HG02852 (cell line): ENCODE measurements around the gene AUTS2.
A peak's percentile ranks its signal among the peaks of the same experiment; 100 is the strongest.

ENCODE experiments used
- ATAC-seq: cut with Tn5 transposase; IDR thresholded peaks from one replicate; pipeline ENCODE4 v1.9.1; 2021; ENCODE audit warnings: mild to moderate bottlenecking, moderate library complexity; ENCODE audit not compliant: unreplicated experiment

The AUTS2 gene

DNA sequence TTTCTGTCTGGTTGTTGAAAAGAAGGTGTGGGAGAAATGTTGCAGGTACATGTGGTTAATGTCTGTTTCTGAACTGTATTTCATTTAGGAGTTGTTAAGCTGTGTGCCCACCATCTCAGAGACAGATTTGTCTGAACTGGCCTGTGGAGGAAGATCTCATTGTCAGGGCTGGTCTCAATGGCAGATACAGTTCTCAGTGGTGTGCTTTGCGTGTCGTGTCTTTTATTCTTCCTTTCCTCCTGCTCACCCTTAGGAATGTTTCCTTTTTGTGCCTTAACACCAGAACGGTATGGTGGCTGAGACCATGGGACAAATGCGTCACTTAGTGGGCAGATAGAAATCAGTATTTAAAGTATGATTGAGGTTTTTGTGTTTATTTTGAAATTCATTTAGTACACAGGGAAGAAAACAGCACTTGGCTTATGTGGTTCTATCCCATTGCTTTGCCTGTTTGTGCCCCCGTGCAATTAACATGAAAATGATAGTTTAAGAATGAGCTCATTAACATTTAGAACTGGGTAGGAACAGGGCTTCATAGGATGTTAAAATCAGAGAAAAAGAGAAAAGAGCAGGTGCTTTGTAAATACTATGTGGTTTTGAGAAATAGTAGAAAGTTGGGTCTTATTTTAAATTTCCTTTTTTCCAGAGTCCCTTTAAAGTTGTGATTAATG lies 112.6 kb downstream of the AUTS2 start:
- no peak for ATAC-seq

DNA sequence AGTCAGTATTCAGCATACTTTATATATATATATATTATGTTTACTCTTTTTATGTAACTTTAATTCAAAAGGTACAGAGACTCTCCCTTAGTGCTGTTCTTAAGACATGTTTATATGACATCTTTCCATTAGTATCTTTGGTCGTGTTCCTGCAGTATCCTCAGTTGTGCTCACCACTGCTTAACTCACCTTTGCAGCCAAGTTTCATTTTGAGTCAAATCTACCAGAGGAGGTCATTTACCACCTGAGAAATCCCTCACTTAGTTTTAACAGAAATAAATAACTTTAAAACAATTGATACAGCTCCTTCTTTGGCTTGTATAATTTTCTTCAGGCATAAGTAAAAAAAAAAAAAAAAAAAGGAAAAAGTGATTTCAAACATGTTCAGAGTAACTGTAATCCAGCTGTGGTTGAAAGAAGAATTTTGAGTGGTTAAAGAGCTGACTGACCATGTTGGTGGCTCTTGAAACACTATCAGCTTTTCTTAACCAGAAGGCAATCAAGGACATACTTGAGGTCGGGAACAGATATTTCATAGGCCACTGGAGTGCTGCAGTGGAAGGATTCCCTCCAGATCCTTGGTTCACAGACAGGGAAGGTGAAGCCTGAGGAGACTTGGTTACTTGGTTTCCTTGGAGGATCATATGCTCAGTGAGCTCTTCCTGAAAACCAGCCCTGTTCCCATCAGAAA lies 116.8 kb downstream of the AUTS2 start:
- no peak for ATAC-seq

DNA sequence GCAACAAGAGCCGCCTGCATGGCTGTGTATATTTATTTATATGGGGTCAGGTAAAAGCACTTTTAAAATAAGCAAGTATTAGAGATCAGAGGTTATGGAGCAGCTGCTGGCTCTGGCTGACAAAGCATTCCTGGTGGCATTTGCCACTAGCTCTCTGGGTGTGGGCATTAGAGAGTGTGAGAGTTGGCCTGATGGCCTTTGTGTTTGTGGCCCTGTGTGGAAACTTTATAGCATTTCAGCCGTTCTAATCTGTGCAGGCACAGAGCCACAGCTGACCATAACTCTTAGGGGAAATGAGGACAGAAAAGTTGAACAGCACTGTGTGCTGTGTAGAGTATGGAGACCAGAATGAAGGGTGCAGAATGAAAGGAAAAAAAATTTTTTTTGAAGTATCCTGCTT lies 118.9 kb downstream of the AUTS2 start:
- no peak for ATAC-seq

DNA sequence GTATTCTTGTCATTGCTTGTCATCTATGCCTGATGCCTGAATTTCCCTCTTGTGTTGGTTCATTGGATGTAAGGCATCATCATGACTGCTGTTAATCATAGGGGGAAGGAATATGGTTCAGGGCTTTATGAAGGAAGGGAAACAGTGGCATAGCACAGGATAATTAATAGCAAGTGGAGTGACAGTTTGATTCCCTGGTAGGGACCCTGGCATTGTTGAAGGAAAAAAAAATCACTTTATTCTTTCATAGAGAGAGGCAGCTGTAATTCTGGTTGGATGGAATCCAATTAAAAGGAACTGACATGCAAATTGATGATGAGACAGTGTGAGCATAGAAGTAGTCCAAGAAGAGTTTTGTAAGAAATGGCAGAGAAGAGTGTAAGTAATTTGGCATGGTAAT lies 121.4 kb downstream of the AUTS2 start:
- no peak for ATAC-seq

DNA sequence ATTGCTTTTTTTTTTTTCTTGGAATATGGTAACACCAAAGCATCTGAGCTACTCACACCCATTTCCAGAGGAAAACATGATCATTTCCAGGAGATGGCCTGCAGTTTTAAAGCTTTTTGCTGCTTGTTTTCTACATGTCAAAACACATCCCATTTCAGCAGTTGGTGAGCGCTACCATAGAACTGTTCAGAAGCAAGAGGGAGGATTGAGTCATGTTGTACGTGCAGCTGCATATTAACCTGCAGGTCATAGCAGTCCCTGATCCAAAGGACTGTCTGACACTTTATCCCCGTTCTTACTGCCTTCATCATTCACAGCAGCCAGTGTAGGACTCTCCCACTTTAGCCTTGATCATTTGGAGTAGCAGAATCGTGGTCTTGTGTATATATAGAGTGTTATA lies 124.6 kb downstream of the AUTS2 start:
- ATAC-seq, result no peak

DNA sequence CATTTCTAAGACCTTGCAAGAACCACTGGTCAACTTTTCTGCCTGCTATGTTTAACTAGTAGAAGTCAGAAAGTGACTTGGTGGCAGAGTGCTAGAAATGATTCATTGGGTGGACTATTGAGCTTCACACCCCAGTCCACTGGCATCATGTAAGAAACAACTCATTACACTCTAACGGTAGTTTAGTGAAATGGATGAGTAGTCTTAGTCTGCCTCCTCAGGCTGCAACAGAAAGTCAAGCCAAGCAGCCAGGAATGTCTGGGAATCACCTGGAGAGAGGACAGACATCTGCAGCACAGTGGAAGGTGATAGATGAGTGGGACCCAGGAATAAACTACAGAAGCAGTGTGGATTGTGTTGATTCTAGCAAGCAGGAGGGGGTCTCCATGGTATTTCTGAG lies 125.4 kb downstream of the AUTS2 start:
- no peak for ATAC-seq

DNA sequence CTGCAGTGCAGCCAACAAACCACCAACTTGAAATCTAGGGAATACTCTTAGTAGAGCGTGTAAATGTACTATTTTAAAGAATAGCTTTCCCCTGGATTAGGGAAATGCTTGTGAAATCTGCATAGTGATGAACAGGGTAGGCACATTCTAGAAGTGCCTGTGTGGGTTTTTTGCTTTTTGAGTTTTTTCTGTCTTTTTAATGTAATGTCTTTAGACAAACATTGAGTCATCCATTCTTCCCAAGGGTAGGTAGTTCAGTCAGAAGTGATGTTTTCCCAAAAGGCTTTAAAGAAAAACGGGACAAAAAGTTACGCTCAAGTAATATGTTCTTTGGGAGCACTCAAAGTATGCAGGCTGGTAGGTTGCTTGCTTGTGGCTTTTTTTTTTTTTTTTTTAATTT lies 130.0 kb downstream of the AUTS2 start:
- ATAC-seq, result no peak

DNA sequence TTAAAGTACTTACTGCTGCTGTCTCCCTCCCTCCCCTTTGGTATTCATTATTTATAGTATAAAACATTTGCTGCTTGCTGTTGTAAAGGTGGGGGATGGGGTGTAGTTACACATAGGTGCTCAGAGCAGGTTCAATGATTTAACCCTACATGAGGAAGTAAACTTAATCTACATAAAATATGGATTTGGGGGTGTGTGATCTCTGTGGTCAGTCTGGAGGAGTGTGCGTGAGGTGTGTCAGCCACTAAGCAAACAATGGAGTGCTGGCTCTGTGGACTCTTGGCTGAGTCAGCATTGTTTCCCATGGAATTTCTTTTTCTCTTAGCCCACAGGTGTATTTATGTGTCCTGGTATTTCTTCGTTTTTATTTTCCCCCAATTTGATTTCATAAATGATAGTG lies 133.9 kb downstream of the AUTS2 start:
- no peak for ATAC-seq

DNA sequence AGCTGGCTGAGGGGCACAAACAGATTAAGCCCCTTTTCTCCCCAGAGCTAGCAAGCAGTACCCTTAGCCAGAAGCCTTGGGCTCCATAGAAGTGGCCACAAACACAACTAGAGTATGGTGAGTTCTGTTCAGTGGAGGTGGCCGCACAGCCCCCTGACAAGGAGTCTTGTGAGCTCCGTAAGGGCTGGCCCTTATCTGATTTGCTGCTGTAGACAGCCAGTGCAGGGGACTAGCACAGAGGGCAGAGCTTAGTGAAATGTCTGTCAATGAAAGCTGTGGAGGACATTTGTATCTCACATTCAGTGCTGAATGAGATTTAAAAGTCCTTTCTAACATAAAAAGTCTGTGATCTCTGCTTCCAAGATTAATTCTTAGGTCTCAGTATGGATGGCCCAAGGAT lies 137.3 kb downstream of the AUTS2 start:
- no peak for ATAC-seq

DNA sequence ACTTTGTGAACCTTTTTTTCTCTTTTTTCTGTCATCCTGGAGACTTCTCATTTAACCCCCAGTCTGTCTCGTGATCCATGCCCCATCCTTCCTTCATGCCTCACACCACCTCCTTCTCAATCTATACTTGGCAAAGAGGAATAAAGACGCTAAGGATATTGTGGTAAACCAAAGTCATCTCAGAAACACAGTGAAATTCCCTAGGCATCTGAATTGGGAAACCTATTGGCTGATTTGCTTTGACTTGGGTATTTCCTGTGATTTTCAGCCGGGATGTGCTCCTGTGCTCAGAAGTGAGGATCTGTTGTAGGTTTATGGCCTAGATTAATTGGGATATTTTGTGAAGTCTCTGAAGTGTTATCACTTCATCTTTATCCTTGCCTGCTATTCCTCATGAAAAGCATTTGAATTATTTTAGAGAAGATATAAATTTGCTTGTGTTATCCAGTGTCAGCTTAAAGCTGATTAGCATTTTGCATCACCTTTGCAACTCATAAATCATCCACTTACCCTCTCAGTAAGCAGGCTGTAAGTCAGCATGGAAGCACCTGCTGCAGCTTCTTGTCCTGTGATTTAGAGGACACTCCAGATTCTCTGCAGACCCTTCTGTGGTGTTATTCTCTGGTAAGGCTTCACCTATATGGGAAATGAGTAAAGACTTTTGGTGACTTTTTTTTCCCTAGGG lies 138.0 kb downstream of the AUTS2 start:
- ATAC-seq, result no peak

DNA sequence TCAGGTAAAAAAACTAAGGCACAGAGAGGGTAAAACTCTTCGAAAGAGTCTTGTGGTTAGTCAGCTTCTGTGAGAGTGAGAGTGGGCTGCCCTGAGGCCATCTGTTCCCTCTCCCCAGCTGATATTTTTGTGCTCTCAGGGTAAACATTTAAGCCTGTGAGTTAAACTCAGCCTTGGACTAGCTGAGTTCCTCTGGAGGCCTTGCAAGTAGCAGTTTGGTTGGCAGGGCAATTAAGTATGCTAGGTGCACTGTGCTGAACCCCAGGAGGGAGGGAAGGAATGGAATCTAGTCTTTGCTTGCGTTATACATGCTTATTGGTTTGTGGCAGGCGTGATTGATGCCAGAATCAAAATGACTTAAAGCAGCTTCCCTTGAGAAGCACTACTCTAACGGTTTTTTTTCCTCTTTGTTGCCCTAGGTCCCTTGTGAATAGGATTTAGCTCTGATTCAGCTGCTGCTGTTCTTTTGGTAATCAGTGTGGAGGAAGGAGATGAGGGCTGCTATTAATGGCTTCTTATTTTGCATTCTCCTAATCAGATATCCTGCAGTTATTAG lies 140.2 kb downstream of the AUTS2 start:
- peak; percentile 71 for ATAC-seq

DNA sequence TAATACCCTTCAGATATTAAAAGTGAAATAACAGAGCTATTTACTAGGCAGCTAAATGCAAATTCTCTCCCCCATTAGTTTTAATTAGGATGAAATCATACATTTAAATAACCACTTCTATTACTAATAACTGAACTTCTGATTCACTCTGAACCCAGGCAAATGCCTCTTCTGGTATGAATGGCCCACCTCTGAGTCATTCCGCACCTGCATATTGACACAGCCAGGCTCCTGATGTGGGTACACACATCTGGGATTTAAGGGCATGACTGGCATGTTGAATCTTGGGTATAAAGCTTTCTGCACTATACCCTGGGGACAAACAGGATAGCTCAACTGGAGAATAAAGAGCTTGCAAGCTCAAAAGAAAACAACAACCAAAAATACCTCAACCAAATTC lies 140.9 kb downstream of the AUTS2 start:
- ATAC-seq, result peak; percentile 61

DNA sequence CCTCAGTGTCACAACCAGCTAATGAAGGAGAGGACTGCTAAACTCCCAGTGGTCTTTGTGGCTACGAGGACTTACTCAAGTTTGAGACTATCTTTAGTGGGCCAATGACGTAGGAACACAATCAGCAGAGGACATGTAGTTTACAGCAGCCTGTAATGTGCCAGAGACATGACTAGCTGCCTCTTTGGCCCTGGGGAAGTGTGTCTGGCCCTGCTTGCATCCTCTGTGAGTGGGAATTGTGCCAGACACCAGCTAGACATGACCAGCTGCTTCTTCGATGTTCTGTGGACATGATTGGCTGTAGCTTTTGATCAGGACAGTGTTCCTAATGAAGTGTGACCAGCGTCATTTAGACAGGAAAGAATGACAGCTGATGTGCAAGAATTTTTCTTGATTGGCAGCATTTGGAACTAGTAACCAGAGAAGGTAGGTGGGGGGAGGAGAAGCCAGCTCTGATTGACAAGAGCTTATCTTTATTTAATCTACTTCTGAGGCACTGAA lies 141.7 kb downstream of the AUTS2 start:
- ATAC-seq, result peak; percentile 47

DNA sequence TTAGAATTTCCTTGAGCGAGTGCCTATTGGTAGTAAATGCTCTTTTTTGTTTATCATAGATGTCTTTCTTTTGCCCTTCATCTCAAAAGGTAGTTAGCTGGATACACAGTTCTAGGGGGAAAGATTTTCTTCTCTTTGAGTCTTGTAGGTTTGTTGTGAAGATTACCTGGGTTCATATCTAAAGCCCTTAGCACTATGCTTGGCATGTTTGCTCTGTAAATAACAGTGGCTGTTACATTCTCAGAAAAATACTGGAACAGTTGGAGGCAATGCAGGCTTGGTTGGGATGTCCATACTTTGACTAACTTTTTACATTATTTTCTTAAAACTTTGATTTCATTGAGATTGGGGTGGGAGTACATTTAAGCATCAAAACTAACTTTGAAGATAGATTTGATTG lies 144.0 kb downstream of the AUTS2 start:
- no peak for ATAC-seq

DNA sequence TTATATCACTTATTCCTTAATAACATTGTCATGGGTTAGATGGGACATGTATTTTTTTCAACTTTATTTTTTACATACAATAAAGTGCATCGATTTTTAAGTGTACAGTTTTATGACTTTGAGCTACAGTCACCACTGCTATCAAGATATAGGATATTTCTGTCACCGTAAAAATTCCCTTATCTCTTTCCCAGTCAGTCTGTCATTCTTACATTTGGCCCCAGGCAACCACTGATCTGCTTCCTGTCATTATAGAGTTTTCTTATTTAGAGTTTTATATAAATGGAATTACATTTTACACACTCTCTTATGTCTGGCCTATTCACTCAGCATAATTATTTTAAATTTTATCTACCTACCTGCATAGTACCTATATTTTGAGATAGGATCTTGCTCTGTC lies 145.2 kb downstream of the AUTS2 start:
- ATAC-seq, result no peak

DNA sequence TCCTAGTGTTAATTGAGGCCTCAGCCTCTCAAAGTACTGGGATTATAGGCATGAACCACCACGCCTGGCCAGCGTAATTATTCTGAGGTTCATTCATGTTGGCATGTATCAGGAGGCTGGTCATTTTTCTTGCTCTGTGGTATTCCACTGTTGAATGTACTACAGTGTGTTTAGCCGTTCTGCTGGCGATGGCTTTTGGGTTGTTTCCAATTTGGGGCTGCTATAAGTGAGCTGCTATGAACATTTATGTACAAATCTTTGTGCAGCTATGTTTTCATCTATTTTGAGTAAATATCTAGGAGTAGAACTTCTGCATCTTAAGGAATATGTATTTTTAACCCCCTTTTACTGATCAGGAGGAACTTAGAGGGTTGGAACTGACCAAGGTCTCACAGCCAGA lies 145.8 kb downstream of the AUTS2 start:
- ATAC-seq, result no peak

DNA sequence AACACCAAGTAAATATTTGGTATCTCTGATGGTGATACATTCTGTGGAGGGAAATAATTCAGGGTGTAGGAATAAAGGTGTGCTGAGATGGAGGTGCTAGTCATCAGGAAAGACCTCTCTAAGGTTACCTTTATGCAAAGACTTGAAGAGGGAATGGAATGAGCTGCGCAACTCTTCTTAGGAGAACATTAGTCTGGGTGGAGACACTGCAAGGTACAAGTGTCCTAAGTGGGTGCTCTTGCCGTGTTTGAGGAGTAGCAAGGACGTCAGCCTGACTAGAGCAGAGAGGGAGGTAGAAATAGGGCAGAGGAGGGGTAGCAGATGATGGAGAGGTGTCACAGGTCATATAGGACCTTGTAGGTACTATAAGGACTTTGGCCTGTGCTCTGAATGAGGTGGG lies 148.1 kb downstream of the AUTS2 start:
- ATAC-seq, result no peak

DNA sequence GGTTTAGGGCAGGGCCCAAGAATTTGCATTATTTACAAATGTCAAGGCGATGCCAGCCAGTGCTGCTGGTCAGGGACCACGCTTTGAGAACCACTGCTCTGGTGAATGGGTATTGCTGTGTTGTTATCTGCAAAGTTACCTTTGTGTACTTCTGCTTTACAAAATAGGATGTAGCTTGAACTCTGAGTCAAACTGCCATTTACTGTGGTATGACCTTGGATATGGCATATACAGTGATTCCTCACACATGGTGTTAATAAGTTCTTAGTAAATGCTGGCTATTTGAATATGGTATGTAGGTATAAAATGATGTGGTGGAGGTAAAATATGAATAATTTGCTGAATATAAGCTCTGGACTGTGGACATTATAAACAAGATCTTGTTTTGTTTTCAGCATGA lies 148.9 kb downstream of the AUTS2 start:
- no peak for ATAC-seq

DNA sequence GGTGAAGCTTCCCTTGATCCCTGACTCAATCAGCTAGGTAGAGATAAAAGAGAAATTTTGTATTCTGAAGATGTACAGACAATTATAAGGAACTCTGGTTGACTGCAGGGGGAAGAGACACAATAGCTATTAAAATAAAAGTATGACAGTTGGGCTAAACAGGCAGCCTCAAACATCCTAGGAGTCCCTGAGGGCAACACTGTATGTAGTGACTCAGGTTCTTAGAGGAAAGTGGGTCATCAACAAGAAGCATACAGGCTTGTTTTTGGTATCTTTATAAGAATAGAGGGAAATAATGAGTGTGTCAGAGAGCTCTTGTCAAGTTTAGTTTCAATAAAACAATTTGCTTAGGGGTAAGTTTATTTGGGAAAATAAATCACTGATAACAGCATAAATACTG lies 150.3 kb downstream of the AUTS2 start:
- no peak for ATAC-seq

DNA sequence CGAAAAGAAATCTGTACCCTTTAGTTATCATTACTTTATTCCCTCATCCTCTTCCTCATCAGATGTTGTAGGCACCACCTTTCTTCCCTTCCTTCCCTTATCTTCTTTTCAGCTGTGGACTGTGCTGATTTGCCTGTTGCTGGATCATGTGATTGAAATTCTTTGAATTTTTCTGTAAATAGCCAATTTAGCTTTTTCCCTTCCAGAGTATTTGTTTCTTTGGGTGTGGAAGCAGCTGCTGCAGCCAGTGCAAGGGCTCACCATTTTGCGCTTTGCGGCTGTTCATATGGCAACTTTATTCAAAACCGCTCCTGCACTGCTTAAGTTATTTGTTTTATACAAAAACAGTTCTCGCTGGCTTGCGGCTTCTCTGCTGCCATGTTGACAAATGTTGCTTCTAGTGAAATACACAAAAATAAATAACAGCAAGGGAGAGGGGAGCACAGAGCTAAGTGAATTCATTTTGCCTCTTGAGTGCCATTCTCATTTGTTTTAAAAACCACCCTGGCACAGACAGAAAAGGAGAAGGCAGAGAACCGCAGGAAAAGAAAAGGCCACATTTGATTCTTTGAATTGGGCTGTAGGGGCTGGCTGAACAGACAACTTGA lies 151.2 kb downstream of the AUTS2 start:
- no peak for ATAC-seq

DNA sequence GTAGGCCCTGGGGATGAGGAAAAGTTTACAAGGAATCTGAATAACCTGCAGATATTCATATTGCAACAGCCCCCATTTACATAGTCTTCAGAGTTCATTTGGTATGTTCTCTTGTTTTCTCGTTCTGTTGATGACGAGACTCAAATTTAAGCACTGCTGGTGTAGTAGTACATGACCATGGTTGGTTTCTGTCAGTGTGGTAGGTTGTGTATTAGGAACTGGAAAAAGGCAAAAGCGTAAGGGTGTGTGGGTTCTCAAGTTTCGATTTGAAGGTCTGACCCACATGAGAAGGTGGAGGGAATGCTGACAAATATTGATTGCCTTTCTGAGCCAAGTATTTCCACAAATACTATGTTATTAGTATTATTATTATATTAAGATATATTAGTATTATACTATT lies 151.7 kb downstream of the AUTS2 start:
- ATAC-seq, result peak; percentile 62
